HG02759 (cell line): Measurements from ENCODE around the gene ZNF555.
A peak's percentile ranks its signal among the peaks of the same experiment; 100 is the strongest.
"Not testable (repeated sequence)": the region's sequence is repeated elsewhere in the genome, so short reads cannot be mapped to it uniquely, and the experiment has no call there.

Experiments
- ATAC-seq: cut with Tn5 transposase; IDR thresholded peaks from one replicate; pipeline ENCODE4 v1.9.1; 2021; ENCODE audit warnings: mild to moderate bottlenecking, moderate library complexity; ENCODE audit not compliant: unreplicated experiment

The ZNF555 gene

DNA sequence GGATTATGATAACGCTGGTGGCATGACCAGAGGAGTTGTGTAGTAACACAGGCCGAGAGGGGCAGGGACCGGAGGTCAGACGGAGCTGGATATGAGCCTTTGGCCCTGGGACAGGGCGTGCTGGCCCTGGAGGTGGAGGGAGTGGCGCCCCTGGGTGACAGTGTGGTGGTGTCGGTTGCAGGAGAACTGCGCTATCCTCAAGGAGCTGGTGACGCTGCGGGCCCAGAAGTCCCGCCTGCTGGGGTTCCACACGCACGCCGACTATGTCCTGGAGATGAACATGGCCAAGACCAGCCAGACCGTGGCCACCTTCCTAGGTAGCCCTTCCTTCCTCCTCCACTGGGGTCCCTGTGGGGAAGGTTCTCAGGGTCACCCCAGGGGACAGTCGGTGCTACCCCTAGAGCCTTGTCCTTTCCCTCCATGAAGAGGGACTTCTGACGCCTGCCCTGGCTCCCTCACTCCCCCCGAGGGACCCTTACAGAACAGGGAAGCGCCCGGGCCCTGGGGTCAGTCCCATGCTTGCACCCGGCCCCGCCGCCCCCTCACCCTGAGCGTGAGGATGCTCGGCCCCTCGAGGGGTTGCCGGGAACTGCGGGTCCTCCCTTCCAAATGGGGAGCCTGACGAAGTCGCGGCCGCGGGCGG lies 34.4 kb upstream of the ZNF555 start:
- ATAC-seq: no peak

DNA sequence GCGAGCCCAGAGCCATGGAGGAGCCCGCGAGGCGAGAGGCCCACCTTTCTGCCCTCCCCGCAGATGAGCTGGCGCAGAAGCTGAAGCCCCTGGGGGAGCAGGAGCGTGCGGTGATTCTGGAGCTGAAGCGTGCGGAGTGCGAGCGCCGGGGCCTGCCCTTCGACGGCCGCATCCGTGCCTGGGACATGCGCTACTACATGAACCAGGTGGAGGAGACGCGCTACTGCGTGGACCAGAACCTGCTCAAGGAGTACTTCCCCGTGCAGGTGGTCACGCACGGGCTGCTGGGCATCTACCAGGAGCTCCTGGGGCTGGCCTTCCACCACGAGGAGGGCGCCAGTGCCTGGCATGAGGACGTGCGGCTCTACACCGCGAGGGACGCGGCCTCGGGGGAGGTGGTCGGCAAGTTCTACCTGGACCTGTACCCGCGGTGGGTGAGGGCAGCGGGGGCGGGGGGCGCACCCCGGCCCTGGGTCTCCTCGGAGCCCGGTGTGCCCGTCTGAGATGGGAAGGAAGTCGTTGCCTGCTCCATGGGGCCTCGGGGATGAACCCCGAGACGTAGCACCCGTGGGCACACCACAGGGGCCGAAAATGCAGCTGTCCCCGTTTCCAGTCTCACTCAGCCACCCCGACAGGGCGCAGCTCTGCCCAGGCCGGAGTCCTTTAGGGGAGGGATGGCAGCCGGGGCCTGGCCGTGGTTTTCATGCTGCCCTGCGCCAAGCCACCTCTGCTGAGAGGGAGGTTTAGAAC lies 33.7 kb upstream of the ZNF555 start:
- no peak for ATAC-seq

DNA sequence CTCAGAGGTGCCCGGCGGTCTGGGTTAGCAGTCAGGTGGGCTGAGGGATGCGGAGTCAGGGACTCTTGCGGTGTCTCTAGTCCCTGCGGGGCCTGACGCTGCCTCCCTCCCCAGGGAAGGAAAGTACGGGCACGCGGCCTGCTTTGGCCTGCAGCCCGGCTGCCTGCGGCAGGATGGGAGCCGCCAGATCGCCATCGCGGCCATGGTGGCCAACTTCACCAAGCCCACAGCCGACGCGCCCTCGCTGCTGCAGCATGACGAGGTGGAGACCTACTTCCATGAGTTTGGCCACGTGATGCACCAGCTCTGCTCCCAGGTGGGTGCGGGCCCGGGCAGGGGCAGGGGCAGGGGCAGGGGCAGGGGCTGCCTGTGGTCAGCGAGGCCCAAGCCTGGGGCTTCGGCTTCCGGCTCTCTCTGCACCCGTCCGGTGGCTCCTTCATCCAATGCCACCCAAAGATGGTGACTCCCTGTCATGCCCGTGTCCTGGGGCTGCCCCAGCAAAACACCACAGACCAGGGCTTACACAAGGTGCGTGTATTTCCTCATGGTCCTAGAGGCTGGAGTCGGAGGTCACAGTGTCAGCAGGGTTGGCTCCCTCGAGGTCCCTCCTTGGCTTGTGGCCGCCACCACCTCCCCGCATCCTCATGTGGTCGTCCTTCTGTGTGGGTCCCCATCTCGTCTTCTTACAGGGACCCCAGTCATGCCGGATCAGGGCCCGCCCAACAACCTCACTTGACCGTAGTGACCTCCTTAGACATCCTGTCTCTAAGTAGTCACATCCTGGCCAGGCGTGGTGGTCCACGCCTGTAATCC lies 32.9 kb upstream of the ZNF555 start:
- no peak for ATAC-seq

DNA sequence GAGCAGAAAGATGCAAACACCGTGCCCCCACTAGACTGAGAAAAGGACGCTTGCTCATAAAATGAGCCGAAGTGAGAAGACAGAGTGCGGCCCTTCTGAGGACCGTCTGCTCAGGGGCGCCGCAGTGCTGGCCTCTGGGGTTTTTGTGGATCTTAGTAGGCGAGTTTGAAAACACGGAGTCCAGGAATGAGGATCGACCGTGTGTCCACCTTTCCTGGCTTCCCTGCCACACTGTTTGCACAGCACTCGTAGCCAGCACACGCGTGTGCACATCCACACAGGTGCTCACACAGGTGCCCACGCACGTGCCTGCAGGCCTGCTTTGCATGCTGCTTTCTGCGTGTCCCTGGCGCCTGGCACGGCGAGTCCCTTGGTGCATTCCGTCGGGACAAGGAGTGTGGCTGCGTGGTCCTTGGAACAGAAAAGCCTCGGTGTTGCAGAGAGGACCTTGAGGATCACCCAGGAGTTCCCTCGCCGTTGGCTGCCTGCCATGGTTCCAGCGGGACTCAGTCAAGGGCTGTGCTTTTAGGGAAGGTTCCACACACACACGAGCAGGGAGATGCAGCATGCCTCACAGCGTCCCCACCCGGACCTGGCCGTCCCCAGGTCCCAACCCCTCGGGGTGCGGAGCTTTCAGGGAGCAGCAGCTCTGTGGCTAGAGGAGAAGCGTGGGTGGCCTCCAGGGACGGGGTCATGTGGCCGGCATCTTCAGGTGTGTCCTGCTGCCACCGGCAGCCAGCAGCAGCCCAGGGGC lies 31.7 kb upstream of the ZNF555 start:
- ATAC-seq: no peak

DNA sequence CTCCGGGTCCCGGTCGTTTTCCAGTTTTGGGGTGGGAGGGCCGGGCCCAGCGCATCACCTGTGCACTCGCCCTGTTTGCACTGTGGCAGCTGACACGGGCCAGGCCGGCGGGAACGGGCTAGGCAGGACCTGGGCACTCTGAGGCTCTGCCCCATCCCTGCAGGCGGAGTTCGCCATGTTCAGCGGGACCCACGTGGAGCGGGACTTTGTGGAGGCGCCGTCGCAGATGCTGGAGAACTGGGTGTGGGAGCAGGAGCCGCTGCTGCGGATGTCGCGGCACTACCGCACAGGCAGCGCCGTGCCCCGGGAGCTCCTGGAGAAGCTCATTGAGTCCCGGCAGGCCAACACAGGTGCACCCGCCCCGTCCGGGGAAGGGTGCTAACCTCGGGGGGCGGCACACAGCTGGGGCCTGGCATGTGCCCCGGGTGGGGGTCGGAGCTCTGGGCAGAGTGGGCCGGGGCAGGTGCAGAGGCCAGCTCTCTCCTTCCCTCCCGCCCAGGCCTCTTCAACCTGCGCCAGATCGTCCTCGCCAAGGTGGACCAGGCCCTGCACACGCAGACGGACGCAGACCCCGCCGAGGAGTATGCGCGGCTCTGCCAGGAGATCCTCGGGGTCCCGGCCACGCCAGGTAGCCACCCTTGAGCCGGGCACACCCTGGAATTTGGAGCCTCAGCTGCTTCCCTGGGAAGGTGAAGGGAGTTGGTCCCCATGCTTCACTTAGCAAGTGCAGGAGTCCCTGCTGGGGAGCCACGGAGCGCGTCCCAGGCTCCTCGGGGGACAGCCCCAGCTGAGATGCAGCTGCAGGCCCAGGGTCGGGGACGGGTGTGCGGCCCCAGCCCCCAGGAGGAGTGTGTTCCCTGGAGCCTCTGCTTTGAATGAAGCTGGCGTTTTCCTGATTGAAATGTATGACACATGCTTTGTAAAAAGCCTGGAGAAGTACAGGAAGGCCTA lies 30.9 kb upstream of the ZNF555 start:
- no peak for ATAC-seq

DNA sequence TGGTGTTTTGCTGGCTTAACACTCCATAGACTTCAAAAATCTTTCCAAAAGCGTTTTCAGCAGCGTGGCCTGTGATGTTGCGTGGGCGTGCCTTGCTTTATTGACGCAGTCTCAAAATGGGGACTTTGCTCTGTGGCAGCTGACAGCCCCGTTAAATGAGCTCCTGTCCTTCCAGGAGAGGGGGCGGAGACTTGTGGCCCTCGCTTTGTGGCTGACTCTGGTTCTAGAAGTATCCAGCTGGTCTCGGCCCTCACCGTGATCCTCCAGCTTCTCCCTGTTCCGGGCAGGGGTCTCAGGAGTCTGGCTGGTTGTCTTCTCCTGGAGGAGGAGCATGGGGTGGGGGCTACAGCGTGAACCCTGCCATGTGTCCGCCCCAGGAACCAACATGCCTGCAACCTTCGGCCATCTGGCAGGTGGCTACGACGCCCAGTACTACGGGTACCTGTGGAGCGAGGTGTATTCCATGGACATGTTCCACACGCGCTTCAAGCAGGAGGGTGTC lies 30.0 kb upstream of the ZNF555 start:
- ATAC-seq: no peak

DNA sequence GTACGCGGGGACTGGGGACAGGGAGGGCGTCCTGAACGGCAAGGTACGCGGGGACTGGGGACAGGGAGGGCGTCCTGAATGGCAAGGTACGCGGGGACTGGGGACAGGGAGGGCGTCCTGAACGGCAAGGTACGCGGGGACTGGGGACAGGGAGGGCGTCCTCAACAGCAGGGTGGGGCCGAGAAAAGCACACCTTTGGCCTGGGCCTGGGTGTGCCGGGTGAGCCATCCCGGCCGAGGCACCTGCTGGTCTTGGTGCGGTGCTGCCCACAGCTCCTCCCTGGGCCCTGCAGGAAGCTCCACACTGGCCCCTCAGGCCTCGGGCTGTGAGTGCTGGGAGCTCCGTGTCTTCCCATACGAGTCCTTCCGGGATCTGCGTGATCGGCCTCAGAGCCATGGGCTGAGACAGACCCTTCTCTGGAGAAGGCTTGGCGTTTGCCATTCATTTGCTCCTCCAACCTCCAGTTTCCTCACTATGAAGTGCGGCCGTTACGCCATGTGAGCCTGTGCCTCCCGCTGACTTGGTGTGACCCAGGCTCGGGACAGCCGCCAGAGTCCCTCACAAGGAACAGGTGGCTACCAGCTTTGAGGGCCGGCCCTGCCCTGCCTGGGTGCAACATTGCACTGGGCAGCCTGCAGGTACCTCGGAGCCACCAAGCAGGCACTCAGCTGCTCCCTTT lies 29.4 kb upstream of the ZNF555 start:
- no peak for ATAC-seq

DNA sequence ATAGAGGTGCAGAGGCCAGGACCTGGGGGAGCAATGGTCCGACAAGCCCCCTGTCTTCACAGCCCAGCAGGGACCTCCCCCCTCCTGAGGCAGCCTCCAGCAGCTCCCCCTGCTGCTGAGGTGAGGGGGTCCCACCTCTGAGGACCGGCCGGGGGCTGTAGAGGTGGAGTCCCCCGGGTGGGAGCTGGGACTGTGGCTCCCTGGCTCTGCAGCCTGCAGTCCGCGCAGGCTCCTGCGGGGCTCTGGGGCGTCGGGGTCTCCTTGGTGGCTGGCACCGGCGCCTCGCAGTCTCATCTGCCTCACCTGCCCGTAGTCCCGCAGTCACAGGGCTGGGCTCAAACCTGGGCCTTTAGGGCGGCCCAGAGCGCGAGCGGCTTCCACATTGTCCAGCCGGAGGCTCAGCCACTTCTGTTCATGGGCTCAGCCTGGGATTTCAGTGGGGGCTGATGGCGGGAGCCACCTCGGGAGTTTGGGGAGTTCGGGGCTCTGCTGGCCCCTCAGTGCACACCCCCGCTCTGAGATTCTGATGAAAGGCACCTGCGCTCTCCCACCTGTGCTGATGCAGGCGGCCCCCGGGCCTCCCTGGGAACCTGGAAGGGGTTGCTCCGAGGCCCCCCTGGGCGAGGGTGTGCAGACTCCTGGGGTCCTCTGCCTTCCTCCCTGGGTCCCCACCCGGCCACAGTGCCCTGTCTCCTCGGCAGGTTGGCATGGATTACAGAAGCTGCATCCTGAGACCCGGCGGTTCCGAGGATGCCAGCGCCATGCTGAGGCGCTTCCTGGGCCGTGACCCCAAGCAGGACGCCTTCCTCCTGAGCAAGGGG lies 28.7 kb upstream of the ZNF555 start:
- no peak for ATAC-seq

DNA sequence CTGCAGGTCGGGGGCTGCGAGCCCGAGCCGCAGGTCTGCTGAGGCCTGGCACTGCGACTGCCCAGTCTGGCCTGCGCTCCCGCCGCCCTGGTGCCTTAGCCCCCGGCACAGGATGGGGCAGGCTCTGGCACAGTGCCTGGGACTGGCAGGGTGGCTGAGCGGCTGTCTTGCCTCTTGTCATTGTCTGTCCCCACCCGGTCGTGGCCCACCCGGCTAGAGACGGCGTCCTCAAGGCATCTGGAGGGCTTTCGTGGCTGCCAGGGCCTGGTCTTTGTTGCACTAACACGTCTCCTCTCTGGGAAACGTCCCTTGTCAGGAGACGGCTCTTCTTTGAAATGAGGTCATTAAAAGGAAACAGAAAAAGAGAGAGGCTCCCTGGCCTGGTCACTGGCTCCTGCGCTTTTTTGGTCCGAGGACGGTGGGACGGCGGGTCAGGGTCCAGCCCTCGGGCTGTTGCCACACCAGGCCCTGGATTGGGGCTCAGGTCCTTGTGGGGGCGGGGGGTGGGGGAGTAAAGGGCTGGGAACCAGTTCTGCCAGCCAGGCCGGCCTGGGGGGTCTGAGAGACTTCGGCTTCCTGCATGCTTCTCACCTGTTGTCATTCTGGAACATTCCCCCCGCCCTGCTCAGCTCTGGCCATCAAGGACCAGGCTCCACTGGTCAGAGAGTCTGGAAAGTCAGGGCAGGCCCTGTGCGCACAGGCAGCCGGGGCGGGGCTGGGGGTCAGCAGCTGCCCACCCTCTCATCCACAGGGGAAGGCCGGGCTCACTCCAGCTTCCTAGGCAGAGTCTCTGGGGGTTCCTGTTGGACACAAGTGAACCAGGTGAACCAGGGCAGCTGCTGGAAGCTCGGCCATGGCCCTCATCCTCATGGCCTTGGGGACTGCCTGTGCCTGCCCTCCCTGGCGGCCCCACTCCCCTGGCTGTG lies 27.8 kb upstream of the ZNF555 start:
- ATAC-seq: no peak

DNA sequence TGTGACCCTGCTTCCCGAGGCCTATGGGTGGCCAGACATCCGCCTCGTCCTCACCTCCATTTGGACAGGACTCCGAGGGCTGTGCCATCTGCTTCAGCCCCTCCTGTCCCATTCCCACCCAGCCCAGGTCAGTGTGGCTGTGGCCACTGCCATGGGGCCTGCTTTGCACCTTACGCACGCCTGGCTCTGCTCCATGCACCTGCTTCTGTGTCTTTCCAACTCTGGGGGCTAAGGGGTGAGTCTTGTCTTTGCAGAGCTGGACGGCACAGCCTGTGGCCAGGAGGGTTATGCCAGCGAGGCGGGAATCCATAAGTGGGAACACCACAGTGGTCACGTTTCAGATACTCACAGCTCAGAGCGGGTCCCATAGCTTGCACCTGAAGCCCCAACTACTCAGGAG lies 26.8 kb upstream of the ZNF555 start:
- ATAC-seq: no peak

DNA sequence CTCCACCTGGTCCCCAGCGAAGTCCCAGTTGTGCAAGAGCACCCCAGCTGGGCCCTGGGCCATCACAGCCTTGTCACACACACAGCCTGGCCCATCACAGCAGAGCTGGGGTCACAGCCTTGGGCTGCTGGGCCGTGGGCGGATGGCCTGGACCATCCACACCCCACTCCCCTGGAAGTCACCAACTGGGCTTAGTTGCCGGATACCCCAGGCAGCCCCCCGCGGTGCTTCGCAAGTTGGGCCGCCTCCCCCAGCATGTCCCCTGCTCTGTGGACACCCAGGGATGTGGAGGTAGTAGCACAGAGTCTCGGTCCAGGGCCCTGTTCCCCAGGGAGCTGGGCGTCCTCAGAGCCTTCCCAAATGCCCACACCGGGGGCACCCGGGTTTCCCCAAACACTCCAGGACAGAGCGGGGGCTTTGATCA lies 26.1 kb upstream of the ZNF555 start:
- no peak for ATAC-seq

DNA sequence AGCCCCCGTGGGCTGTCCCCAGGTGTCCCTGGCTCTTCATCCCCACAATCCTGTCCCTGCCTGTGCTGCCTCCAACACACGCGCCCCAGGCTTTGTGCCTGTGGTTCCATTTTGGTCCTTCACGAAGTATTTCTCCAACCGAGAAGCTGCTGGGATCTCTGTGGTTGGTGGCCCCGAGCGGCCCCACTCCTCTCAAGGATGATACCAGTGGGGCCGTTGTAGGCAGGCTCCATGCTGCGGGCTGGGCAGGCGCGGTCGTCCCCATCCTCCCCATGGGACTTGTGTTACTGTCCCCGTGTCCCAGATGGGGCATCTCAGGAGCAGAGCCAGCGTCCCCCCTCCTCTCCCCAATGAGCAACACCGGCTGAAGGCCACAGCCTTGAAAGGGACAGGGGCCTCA lies 25.4 kb upstream of the ZNF555 start:
- ATAC-seq: no peak

DNA sequence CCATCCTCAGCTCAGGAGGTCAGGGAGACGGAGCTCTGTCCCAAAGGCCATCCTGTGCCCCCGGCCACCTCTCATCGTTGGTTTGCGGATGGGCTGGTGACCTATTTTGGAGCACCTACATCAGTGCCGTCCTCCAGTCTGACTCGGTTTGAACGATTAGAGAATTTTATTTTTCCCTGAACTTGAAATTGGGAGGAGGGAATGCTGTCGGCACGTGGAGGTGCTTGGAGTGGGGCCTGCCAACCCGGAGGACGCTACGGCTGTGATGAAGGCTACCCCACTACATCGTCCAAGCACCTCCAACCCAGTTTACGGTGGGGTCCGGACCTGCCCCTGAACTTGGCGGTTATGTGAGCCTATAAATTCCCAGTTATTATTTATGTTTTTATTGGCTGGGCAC lies 24.6 kb upstream of the ZNF555 start:
- no peak for ATAC-seq

DNA sequence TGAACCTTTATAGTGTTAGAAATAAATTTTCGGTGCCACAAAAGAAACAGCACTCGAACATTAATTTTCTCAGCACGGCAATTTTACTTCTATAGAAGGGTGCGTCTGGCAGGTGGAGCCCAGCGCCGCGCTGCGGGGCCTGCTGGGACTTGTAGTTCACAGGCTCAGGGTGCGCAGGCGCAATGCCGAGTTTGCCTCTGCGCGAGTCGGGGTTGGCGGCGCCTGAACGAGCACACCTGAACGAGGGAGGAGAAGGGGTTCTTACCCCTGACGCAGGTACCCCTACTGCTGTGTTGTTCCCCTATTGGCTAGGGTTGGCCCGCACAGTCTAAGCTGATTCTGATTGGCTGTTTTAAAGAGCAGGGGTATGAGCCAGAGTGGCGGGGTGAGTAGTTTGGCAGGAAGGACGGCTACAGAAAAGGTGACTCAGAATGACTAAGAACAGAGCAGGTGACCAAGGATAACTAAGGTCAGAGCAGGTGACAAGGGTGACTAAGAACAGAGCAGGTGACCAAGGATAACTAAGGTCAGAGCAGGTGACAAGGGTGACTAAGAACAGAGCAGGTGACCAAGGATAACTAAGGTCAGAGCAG lies 23.9 kb upstream of the ZNF555 start:
- not testable (repeated sequence) for ATAC-seq

DNA sequence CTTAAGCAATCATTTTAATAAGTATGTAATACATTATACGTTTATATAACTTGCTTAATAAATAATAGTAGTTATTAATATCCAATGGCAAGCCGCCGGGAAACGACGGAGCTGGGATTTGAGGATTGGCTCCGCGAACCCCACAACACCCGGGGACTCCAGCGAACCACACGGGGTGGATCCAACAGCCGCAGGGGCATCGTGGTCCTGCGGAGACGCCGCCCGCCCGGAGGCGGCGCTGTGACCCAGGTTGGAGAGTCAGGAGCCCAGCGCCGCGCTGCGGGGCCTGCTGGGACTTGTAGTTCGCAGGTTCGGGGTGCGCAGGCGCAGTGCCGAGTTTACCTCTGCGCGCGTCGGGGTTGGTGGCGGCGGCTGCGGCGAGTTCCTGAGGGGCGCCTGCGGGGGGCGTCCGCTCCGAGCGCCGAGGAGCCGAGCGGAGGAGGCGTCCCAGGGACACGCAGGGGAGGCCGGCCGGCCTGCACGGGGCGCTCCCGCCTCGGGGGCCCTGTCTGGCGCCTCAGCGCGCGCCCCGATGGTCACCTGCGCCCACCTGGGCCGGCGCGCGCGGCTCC lies 21.6 kb upstream of the ZNF555 start, which contains the start of gene ZNF554:
ZNF554 (plus strand) TSS at position 329 of the 572 bp plus-strand sequence; CDS start at position 533, 204 bp downstream.
- peak; percentile 92 for ATAC-seq

DNA sequence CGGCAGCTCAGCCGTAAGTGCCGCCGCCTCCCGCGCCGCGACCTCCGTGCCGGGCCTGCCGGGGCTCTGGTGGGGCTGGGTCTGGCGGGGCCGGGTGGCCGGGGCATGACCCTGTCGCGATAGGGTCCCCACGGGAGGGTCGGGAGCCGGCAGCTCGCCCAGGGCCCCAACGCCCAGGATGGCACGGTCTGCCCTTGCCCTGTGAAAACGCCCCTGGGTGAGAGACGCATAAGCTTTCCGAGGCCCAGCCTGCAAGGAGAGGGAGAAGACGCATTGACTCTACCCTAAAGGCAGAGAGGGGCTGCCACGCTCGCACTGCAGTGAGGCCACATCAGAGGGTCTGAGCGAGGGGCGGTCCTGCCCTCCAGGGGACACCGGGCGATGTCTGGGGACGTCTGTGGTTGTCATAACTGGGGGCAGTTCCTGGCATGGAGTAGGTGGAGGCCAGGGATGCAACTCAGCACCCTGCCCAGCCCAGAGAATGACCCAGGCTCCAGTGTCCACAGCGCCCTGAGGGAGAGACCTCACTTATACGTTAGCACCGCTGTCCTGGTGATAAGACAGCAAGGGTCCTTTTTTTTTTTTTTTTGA lies 21.1 kb upstream of the ZNF555 start:
- ATAC-seq: no peak
